HUES64 (cell line): ENCODE results near the gene ADSS2.

Source experiments
- H3K27ac ChIP-seq: 2 replicates; pipeline ENCODE4 v1.7.0; 2013; ENCODE audit warnings: low read depth, low read length, inconsistent platforms
- H3K27me3 ChIP-seq: 2 replicates; pipeline ENCODE4 v1.6.1; 2013; ENCODE audit warnings: mild to moderate bottlenecking, low read length; ENCODE audit not compliant: insufficient read depth
- H3K36me3 ChIP-seq: 2 replicates; pipeline ENCODE4 v1.6.1; 2013; ENCODE audit warnings: mild to moderate bottlenecking, low read length; ENCODE audit not compliant: insufficient read depth
- H3K4me1 ChIP-seq: 2 replicates; pipeline ENCODE4 v1.6.1; 2013; ENCODE audit warnings: mild to moderate bottlenecking, low read length, moderate library complexity; ENCODE audit not compliant: insufficient read depth
- H3K4me3 ChIP-seq: 2 replicates; pipeline ENCODE4 v1.5.1; 2013; ENCODE audit warnings: mild to moderate bottlenecking, low read length, moderate library complexity
- H3K9ac ChIP-seq: 2 replicates; pipeline ENCODE4 v1.6.1; 2013; ENCODE audit warnings: mild to moderate bottlenecking, low read depth, low read length
- H3K9me3 ChIP-seq: 2 replicates; pipeline ENCODE4 v1.6.1; 2013; ENCODE audit warnings: low read depth, low read length; ENCODE audit not compliant: insufficient read depth
- WGBS: fragments of 150-250, 120-280 bp; methylation state at CpG from one replicate; pipeline ENCODE4 v1.1.7; 2013; ENCODE audit warnings: missing lambda C conversion rate; 5-methylcytosine and 5-hydroxymethylcytosine counted together

Gene ADSS2

GRCh38 chr1:244424649-244425334 lies 26.9 kb downstream of the ADSS2 start:
- Histone ChIP-seq H3K4me3 (no peak overlapping the region), H3K27ac (no peak overlapping the region), H3K9ac (no peak overlapping the region), H3K4me1 (no peaks in the 10 kb centered on the region), H3K9me3 (no peaks in the 10 kb centered on the region), H3K36me3 (peaks cover 70% of the 10 kb centered on the region), H3K27me3 (no peaks in the 10 kb centered on the region)
- WGBS = 95% methylated on average over 2 of the region's 2 CpGs

- Histone ChIP-seq H3K27me3 (no peaks in the 10 kb centered on the region), H3K36me3 (peaks cover 88% of the 10 kb centered on the region), H3K4me3 (no peak overlapping the region), H3K9ac (no peak overlapping the region), H3K9me3 (no peaks in the 10 kb centered on the region), H3K4me1 (no peaks in the 10 kb centered on the region), H3K27ac (no peak overlapping the region)
- WGBS = 100% methylated on average over 1 of the region's 1 CpG
Measured at GRCh38 chr1:244422174-244422573, 29.5 kb downstream of the ADSS2 start.

GRCh38 chr1:244419024-244419423 lies 32.7 kb downstream of the ADSS2 start:
- H3K9me3 ChIP-seq = no peaks in the 10 kb centered on the region
- H3K9ac ChIP-seq = no peak overlapping the region
- no peak overlapping the region for H3K4me3 ChIP-seq
- H3K4me1 ChIP-seq = peaks cover 4% of the 10 kb centered on the region; the same call in 1 of the 2 replicates
- H3K36me3 ChIP-seq = peaks cover 99% of the 10 kb centered on the region
- no peaks in the 10 kb centered on the region for H3K27me3 ChIP-seq
- WGBS = 94% methylated on average over 4 of the region's 4 CpGs
- no peak overlapping the region for H3K27ac ChIP-seq

GRCh38 chr1:244414543-244414942 lies 37.2 kb downstream of the ADSS2 start:
- no peaks in the 10 kb centered on the region for H3K9me3 ChIP-seq
- no peaks in the 10 kb centered on the region for H3K27me3 ChIP-seq
- H3K4me3 ChIP-seq = no peak overlapping the region
- H3K9ac ChIP-seq = no peak overlapping the region
- WGBS = 85% methylated on average over 1 of the region's 1 CpG
- H3K36me3 ChIP-seq = peaks cover 98% of the 10 kb centered on the region
- H3K4me1 ChIP-seq = peaks cover 10% of the 10 kb centered on the region
- H3K27ac ChIP-seq = no peak overlapping the region

DNA sequence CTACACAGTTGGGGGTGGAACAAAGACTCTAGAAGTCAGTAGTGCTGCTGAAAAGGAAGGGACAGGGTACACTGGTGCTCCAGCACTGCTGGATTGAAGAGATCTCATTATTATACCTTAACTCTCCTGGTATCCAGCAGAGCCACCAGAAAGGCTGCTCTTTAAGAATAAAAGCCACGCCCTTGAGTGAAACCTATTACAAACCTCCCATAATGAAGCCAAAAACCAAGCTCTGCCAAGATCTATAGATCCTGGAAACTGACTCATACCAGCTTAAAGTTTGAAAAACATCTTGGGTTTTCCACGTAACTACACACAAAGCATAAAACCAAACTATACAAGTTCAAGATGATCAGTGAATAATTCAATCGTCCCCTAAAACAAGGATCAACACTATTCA lies 38.0 kb downstream of the ADSS2 start:
- WGBS = 95% methylated on average over 3 of the region's 3 CpGs
- no peaks in the 10 kb centered on the region for H3K27me3 ChIP-seq
- no peak overlapping the region for H3K9ac ChIP-seq
- H3K4me1 ChIP-seq = peaks cover 13% of the 10 kb centered on the region
- peaks cover 97% of the 10 kb centered on the region for H3K36me3 ChIP-seq
- no peaks in the 10 kb centered on the region for H3K9me3 ChIP-seq
- H3K27ac ChIP-seq = no peak overlapping the region
- H3K4me3 ChIP-seq = no peak overlapping the region

DNA sequence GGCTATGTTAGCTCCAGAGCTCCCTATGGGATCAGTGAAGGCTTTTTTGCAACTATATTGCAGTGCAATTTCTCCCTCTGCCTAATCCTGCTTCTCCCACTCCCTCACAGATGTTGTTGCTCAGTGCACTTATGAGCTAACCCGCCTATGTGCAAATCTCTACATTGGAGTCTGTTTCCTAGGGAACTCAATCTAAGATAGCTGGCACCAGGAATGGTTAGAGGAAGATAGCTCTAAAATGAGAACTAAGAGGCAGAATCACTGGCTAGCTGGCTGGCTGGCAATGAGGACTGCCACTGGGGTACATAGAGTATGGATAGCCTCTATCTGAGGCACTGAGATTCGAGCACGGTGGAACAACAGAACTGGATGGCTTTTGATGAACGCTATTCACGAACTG lies 39.5 kb downstream of the ADSS2 start:
- H3K9me3 ChIP-seq = no peaks in the 10 kb centered on the region
- H3K36me3 ChIP-seq = peaks cover 97% of the 10 kb centered on the region
- 96% methylated on average over 5 of the region's 5 CpGs for WGBS
- no peak overlapping the region for H3K27ac ChIP-seq
- no peaks in the 10 kb centered on the region for H3K27me3 ChIP-seq
- peaks cover 13% of the 10 kb centered on the region for H3K4me1 ChIP-seq
- H3K9ac ChIP-seq = no peak overlapping the region
- H3K4me3 ChIP-seq = no peak overlapping the region

GRCh38 chr1:244409701-244410100 lies 42.0 kb downstream of the ADSS2 start:
- H3K4me3 ChIP-seq = no peak overlapping the region
- H3K27ac ChIP-seq = no peak overlapping the region
- H3K27me3 ChIP-seq = no peaks in the 10 kb centered on the region
- peaks cover 9% of the 10 kb centered on the region for H3K4me1 ChIP-seq
- WGBS = 96% methylated on average over 2 of the region's 2 CpGs
- H3K36me3 ChIP-seq = peaks cover 93% of the 10 kb centered on the region
- H3K9ac ChIP-seq = no peak overlapping the region
- no peaks in the 10 kb centered on the region for H3K9me3 ChIP-seq

GRCh38 chr1:244406337-244406736 lies 45.4 kb downstream of the ADSS2 start:
- H3K36me3 ChIP-seq = peaks cover 91% of the 10 kb centered on the region
- H3K9ac ChIP-seq = no peak overlapping the region
- peaks cover 28% of the 10 kb centered on the region for H3K9me3 ChIP-seq
- WGBS = 96% methylated on average over 4 of the region's 4 CpGs
- H3K27ac ChIP-seq = no peak overlapping the region
- H3K27me3 ChIP-seq = no peaks in the 10 kb centered on the region
- no peak overlapping the region for H3K4me3 ChIP-seq
- H3K4me1 ChIP-seq = peaks cover 9% of the 10 kb centered on the region; the same call in 1 of the 2 replicates

GRCh38 chr1:244405856-244406255 lies 45.9 kb downstream of the ADSS2 start:
- H3K9ac ChIP-seq = no peak overlapping the region

DNA sequence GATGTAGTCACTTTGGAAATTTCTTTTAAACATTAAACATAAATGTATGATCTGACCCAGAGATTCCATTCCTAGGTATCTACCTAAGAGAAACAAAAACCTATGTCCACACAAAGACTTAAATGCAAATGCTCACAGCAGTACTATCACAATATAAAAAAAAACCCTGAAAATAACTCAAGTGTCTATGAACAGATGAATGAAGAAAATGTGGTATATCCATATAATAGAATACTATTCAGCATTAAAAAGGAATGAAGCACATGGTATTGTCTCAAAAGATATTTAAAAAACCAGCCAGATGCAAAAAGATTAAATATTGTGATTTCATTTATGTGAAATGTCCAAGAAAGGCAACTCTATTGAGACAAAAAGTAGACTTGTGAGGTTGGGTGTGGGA lies 48.3 kb downstream of the ADSS2 start:
- peaks cover 69% of the 10 kb centered on the region for H3K36me3 ChIP-seq
- no peak overlapping the region for H3K27ac ChIP-seq
- H3K9ac ChIP-seq = no peak overlapping the region
- no peak overlapping the region for H3K4me3 ChIP-seq
- peaks cover 28% of the 10 kb centered on the region for H3K9me3 ChIP-seq
- H3K27me3 ChIP-seq = no peaks in the 10 kb centered on the region
- no peaks in the 10 kb centered on the region for H3K4me1 ChIP-seq

More at GRCh38 chr1:244405856-244406255, 45.9 kb downstream of the ADSS2 start:
- no peak overlapping the region for H3K4me3 ChIP-seq
- WGBS = 89% methylated on average over 2 of the region's 2 CpGs
- H3K9me3 ChIP-seq = peaks cover 28% of the 10 kb centered on the region
- no peaks in the 10 kb centered on the region for H3K27me3 ChIP-seq
- peaks cover 9% of the 10 kb centered on the region; the same call in 1 of the 2 replicates for H3K4me1 ChIP-seq
- H3K36me3 ChIP-seq = peaks cover 92% of the 10 kb centered on the region
- H3K27ac ChIP-seq = no peak overlapping the region

- 98% methylated on average over 2 of the region's 2 CpGs for WGBS
- Histone ChIP-seq H3K4me3 (no peak overlapping the region), H3K36me3 (peaks cover 44% of the 10 kb centered on the region), H3K4me1 (no peaks in the 10 kb centered on the region), H3K9ac (no peak overlapping the region), H3K9me3 (peaks cover 28% of the 10 kb centered on the region), H3K27me3 (no peaks in the 10 kb centered on the region), H3K27ac (no peak overlapping the region)
Measured at GRCh38 chr1:244400974-244401373, 50.7 kb downstream of the ADSS2 start.

GRCh38 chr1:244397131-244397530 lies 54.6 kb downstream of the ADSS2 start:
- Histone ChIP-seq H3K27ac (no peak overlapping the region), H3K27me3 (no peaks in the 10 kb centered on the region), H3K9me3 (peaks cover 8% of the 10 kb centered on the region), H3K4me1 (no peaks in the 10 kb centered on the region), H3K9ac (no peak overlapping the region), H3K4me3 (no peak overlapping the region), H3K36me3 (peaks cover 12% of the 10 kb centered on the region)
